ENCODE data around the gene PHLDB2.

The PHLDB2 gene

DNA sequence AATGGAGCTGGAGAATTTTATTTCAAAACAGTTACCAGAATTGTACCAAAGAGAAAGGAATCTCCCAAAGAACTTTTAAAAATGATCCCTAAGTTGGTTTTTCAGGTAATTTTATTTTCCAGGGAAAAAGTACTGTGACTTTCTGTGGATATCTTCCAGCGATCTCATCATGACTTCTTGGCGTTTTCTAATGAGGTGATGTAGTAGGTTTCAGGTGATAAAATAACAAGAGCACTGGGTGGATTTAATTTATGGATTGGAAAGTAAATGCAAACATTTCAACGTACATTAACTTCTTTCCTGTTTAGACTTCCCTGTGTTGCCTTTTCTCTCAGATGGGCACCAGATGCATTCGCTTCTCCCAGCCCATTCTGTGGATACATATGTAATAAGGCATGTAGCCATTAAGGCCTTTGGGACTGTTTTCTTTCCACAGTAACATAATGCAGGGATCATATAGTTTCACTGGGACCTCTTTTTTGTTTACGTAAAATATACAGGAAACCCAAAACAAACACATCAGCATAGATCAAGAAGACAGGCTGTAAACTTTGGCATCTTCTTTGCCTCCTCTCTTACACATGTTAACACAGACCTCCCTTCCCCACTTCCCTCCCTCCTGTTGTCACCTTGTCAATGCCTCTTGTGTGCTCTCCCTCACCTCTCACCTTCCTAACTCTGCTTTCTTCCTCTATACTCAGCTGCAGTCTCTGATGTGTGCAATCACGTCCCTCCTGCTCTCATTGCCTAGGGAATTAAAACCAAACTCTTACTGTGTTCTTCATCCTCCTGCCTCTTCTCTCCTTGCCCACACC is 13.0 kb downstream of the PHLDB2 start:
- no peak for FAIRE-seq
- DNase-seq (ENCODE audit: insufficient read length, low spot score): no peak

GRCh38 chr3:111872979-111873378 is 13.9 kb downstream of the PHLDB2 start:
- FAIRE-seq (no peak), DNase-seq (ENCODE audit: insufficient read length, low spot score) (no peak)
- TF ChIP-seq TAF1 (IDR thresholded peaks at IDR 0.05; ENCODE audit: low read depth, low read length): no peak
- no peak for TF ChIP-seq POLR2A (IDR thresholded peaks at IDR 0.05; ENCODE audit: low read depth, low read length)
- TF ChIP-seq SPI1 (IDR thresholded peaks at IDR 0.05; ENCODE audit: low read depth, low read length): no peak
- no peak for TF ChIP-seq POU2F2 (IDR thresholded peaks at IDR 0.05; ENCODE audit: low read depth, low read length)
- TF ChIP-seq POLR2AphosphoS5 (IDR thresholded peaks at IDR 0.05; ENCODE audit: low read depth, low read length): no peak
- TF ChIP-seq PAX5 (IDR thresholded peaks at IDR 0.05; ENCODE audit: insufficient read depth, low read length, severe bottlenecking): no peak

More for the DNA sequence above, 13.0 kb downstream of the PHLDB2 start:
- TF ChIP-seq POLR2AphosphoS5 (IDR thresholded peaks at IDR 0.05; ENCODE audit: low read depth, low read length) (no peak), TAF1 (IDR thresholded peaks at IDR 0.05; ENCODE audit: low read depth, low read length) (no peak)

DNA sequence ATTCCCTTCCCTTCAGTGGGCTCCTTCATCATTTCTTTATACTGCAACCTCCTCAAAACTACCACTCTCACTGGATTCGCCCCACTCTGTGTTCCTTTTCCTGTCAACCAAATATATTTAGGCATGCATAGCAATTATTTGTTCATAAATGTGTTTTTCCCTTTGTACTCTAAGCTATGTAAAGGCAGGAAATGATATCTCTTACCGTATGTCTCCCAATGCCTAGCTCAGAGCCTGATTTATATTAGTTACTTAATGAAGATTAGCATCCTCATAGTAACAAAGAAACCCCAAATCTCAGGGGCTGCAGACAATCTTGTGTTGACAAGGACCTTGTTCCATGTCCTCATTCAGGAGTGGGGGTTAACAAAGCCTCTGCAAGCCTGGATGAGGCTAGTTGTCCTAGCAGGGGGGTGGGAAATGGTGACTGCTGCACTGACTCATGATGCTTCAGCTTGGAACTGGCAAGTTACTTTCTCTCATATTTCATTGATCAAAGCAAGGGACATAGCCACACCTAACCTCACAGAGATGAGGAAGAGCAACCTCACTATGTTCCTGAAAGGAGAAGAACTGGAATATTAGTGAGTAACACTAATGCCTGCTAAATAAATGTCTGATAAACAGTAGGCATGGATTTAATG is 15.2 kb downstream of the PHLDB2 start:
- FAIRE-seq: no peak

DNA sequence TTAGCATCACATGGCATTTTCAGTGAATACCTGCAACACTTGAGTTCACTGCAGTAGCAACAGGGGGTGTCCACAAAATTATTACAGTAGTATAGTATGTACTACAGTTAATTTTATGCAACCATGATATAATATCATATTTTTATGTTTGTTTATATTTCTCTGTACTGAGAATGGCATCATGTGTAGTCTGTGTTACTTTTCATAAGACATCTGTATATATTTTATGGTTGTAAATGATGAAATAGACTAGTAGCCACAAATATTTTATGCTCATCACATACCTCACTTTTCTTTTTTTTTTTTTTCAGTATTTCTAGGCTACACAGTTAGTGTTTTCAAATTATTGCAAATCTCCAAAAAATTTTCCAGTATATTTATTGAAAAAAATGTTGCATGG is 22.4 kb downstream of the PHLDB2 start:
- DNase-seq (ENCODE audit: insufficient read length, low spot score) (no peak), FAIRE-seq (no peak)
- TF ChIP-seq TAF1 (IDR thresholded peaks at IDR 0.05; ENCODE audit: low read depth, low read length): no peak
- TF ChIP-seq PAX5 (IDR thresholded peaks at IDR 0.05; ENCODE audit: insufficient read depth, low read length, severe bottlenecking): no peak
- no peak for TF ChIP-seq SPI1 (IDR thresholded peaks at IDR 0.05; ENCODE audit: low read depth, low read length)
- TF ChIP-seq POU2F2 (IDR thresholded peaks at IDR 0.05; ENCODE audit: low read depth, low read length): no peak

More for the DNA sequence above, 15.2 kb downstream of the PHLDB2 start:
- no peak for TF ChIP-seq TAF1 (IDR thresholded peaks at IDR 0.05; ENCODE audit: low read depth, low read length)
- TF ChIP-seq PAX5 (IDR thresholded peaks at IDR 0.05; ENCODE audit: insufficient read depth, low read length, severe bottlenecking): no peak
- no peak for TF ChIP-seq POLR2AphosphoS5 (IDR thresholded peaks at IDR 0.05; ENCODE audit: low read depth, low read length)
- TF ChIP-seq POU2F2 (IDR thresholded peaks at IDR 0.05; ENCODE audit: low read depth, low read length): no peak
- no peak for TF ChIP-seq POLR2A (IDR thresholded peaks at IDR 0.05; ENCODE audit: low read depth, low read length)
- TF ChIP-seq SPI1 (IDR thresholded peaks at IDR 0.05; ENCODE audit: low read depth, low read length): no peak
- no peak for DNase-seq (ENCODE audit: insufficient read length, low spot score)

- DNase-seq (ENCODE audit: insufficient read length, low spot score) (no peak), FAIRE-seq (no peak)
- TF ChIP-seq SPI1 (IDR thresholded peaks at IDR 0.05; ENCODE audit: low read depth, low read length) (no peak), PAX5 (IDR thresholded peaks at IDR 0.05; ENCODE audit: insufficient read depth, low read length, severe bottlenecking) (no peak), POU2F2 (IDR thresholded peaks at IDR 0.05; ENCODE audit: low read depth, low read length) (no peak), TAF1 (IDR thresholded peaks at IDR 0.05; ENCODE audit: low read depth, low read length) (no peak), POLR2AphosphoS5 (IDR thresholded peaks at IDR 0.05; ENCODE audit: low read depth, low read length) (no peak), POLR2A (IDR thresholded peaks at IDR 0.05; ENCODE audit: low read depth, low read length) (no peak)
Measured at GRCh38 chr3:111882194-111882593, 23.1 kb downstream of the PHLDB2 start.

- TF ChIP-seq PAX5 (IDR thresholded peaks at IDR 0.05; ENCODE audit: insufficient read depth, low read length, severe bottlenecking): no peak
- TF ChIP-seq POLR2A (IDR thresholded peaks at IDR 0.05; ENCODE audit: low read depth, low read length): no peak
- TF ChIP-seq POLR2AphosphoS5 (IDR thresholded peaks at IDR 0.05; ENCODE audit: low read depth, low read length): no peak
- TF ChIP-seq POU2F2 (IDR thresholded peaks at IDR 0.05; ENCODE audit: low read depth, low read length): no peak
- TF ChIP-seq TAF1 (IDR thresholded peaks at IDR 0.05; ENCODE audit: low read depth, low read length): no peak
- TF ChIP-seq SPI1 (IDR thresholded peaks at IDR 0.05; ENCODE audit: low read depth, low read length): no peak
- FAIRE-seq (no peak), DNase-seq (ENCODE audit: insufficient read length, low spot score) (no peak)
Measured at GRCh38 chr3:111882799-111883198, 23.7 kb downstream of the PHLDB2 start.

DNA sequence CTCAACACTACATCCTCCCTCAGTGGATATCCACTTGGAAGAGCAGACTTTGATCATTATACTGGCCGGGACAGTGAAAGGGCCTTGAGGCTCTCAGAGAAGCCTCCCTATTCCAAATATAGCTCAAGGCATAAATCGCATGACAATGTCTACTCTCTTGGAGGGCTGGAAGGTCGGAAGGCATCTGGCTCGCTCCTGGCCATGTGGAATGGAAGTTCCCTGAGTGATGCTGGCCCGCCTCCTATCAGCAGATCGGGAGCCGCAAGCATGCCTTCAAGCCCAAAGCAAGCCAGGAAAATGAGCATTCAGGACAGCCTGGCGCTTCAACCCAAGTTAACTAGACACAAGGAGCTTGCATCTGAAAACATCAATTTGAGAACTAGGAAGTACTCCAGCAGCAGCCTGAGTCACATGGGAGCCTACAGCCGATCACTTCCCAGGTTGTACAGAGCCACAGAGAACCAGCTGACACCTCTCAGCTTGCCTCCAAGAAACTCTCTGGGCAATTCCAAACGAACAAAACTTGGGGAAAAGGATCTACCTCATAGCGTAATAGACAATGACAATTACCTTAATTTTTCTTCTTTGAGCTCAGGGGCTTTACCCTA is 25.4 kb downstream of the PHLDB2 start:
- TF ChIP-seq TAF1 (IDR thresholded peaks at IDR 0.05; ENCODE audit: low read depth, low read length) (no peak), PAX5 (IDR thresholded peaks at IDR 0.05; ENCODE audit: insufficient read depth, low read length, severe bottlenecking) (no peak), POLR2AphosphoS5 (IDR thresholded peaks at IDR 0.05; ENCODE audit: low read depth, low read length) (no peak)
- DNase-seq (ENCODE audit: insufficient read length, low spot score): no peak
- FAIRE-seq: no peak

- TF ChIP-seq POLR2A (IDR thresholded peaks at IDR 0.05; ENCODE audit: low read depth, low read length) (no peak), TAF1 (IDR thresholded peaks at IDR 0.05; ENCODE audit: low read depth, low read length) (no peak), SPI1 (IDR thresholded peaks at IDR 0.05; ENCODE audit: low read depth, low read length) (no peak), POU2F2 (IDR thresholded peaks at IDR 0.05; ENCODE audit: low read depth, low read length) (no peak), POLR2AphosphoS5 (IDR thresholded peaks at IDR 0.05; ENCODE audit: low read depth, low read length) (no peak), PAX5 (IDR thresholded peaks at IDR 0.05; ENCODE audit: insufficient read depth, low read length, severe bottlenecking) (no peak)
- DNase-seq (ENCODE audit: insufficient read length, low spot score): no peak
- FAIRE-seq: no peak
Measured at GRCh38 chr3:111885578-111885977, 26.5 kb downstream of the PHLDB2 start.

- FAIRE-seq: no peak
- DNase-seq (ENCODE audit: insufficient read length, low spot score): no peak
- TF ChIP-seq POLR2AphosphoS5 (IDR thresholded peaks at IDR 0.05; ENCODE audit: low read depth, low read length) (no peak), SPI1 (IDR thresholded peaks at IDR 0.05; ENCODE audit: low read depth, low read length) (no peak), POLR2A (IDR thresholded peaks at IDR 0.05; ENCODE audit: low read depth, low read length) (no peak), POU2F2 (IDR thresholded peaks at IDR 0.05; ENCODE audit: low read depth, low read length) (no peak), PAX5 (IDR thresholded peaks at IDR 0.05; ENCODE audit: insufficient read depth, low read length, severe bottlenecking) (no peak), TAF1 (IDR thresholded peaks at IDR 0.05; ENCODE audit: low read depth, low read length) (no peak)
Measured at GRCh38 chr3:111890051-111890580, 31.1 kb downstream of the PHLDB2 start.

Data from GM12891 (cell line).